HG02759 (cell line): ENCODE measurements around the gene ASB5.
"Not testable (repeated sequence)": the region's sequence is repeated elsewhere in the genome, so short reads cannot be mapped to it uniquely, and the experiment has no call there.

Source experiments
- ATAC-seq: cut with Tn5 transposase; IDR thresholded peaks from one replicate; pipeline ENCODE4 v1.9.1; 2021; ENCODE audit warnings: mild to moderate bottlenecking, moderate library complexity; ENCODE audit not compliant: unreplicated experiment

ASB5 gene

DNA sequence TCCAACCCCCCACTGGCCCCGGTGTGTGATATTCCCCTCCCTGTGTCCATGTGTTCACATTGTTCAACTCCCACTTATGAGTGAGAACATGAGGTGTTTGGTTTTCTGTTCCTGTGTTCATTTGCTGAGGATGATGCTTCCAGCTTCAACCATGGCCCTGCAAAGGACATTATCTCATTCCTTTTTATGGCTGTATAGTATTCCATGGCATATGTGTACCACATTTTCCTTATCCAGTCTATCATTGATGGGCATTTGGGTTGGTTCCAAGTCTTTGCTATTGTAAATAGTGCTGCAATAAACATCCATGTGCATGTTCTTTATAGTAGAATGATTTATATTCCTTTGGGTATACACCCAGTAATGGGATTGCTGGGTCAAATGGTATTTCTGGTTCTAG is 10.5 kb upstream of the ASB5 start:
- ATAC-seq = not testable (repeated sequence)

DNA sequence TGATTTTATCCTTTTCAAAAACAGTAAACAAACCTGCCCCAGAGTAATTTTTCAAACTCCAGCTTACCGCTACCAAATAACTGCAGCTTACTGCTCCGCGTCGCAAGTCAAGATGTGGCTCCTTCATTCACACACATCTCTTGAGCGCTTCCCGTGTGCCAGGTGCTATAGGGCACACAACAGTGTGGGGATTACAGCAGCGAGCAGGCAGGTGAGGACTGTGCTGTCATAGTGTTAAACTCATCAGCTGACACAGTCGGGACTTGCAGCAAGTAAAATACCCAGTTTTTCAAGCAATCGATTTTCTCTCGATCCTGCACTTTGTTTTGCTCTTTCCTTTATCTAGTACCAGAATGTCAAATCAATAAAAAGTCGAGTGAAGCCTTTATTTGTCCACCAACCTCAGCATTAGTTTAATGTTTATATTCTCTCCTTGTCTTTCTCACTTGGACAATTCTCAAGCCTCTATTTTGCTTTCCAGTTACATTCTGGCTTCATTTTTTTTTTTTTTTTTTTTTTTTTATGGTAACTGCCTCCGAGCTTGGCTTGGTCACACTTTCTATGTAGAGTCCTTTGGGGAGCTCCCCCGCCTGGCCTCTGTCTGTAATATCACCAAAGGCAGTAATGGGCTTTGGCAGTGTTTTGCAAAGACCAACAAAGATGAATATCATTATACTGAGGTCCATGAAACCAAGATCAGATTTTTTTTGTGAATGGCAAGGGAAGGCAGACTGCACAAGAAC is 8.3 kb upstream of the ASB5 start:
- peak; percentile 91 for ATAC-seq

DNA sequence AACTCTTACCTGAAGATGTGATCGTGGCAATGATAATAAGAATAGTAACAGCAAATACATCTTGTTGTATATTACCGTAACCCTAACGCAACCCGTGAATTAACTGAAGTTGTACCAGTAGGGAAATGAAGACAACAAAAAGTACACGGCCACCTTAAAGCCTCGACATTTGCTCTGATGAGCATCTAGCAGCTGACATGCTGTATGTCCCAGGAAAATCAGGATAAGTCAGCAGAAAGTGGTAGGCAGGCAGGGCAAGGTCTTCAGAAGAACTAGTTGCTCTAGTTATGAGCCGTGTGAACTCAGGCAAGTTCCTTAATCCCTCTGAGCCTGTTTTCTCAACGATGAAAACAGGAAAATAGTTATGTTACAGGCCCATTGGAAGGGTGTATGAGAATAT is 7.7 kb upstream of the ASB5 start:
- ATAC-seq = no peak

DNA sequence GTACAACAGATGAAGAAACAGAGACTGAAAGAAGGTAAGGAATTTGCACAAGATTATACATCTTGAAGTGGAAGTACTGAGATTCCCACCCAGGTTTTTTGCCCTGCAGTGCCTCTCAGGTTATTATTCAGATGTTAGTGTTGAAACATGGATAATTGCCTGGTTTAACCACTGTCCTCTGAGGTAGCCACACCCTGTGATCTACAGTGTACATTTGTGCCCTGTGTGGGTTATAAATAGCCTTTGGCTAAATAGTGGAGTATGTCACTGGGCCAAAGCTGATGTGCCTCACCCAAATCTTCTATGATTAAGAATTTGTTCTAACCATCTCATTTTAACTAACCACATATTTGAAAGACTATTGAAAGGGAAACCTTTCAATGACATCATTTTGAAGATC is 5.4 kb upstream of the ASB5 start:
- no peak for ATAC-seq

DNA sequence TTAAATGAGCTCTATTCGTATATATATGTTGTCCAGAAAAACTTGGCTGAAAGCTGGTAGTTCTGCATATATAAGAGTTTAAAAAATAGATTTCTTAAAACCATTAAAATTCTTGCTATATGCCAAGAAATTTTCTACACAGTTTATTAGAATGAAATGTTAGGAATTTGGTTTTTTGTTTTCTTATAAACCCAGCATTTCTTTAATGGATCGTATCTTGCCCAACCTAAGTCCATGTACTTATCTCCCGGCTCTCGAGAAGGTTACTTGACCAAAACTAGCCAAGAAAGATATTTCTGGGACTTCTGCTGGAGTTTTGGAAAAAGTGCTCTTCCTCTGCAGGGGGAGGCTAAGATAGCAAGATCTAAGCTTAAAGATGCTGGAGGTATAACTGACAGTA is 4.7 kb upstream of the ASB5 start:
- ATAC-seq = no peak

DNA sequence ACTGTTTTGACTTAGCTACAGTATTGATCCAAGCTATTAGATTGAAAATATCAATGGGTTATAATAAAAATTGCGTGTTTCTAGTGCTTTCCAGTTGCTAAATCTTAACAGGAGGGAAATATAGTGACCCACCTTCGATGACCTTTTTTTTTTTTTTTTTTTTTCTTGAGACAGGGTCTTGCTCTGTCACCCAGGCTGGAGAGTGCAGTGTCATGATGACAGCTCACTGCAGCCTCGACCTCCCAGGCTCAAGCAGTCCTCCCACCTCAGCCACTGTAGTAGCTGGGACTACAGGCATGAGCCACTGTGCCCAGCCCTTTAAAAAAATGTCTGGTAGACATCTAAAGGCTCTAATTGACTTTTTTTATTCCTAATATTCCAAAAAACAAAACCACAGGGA is 3.8 kb upstream of the ASB5 start:
- no peak for ATAC-seq

DNA sequence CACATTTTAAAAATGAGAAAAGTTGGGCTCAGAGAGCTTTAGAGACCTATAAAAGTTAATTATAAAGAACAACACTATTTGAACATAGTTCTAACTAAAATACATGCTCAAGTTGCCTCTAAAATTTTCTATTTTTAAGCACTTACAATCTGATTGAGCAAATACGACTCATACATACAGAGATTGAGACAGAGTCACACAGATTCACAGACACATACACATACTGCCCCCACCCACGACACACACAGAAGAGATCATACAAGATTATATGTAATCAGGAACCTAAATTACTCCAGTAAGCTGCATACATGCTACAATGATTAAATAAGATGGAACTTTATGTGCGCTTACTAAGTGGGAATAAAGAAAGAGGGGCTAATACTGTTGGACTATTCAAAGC is 2.7 kb upstream of the ASB5 start:
- no peak for ATAC-seq

DNA sequence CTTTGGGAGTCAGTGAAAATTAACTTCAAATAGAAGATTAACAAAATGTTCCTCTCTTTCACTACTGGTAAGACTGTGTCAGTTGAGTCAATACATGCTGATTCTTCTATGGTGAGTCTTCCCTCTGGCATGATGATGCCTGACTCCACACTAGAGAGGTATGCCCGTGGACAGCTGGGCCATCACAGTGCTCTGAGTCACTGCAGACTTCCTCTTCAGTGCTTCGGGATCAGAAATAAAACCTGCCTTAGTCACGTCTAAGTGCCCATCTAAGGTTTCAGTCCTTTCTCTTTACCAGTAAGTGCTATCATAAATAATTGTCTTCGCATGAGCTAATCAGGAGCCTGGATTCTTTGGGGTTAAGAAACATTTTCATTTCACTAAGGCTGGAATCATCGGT is 1.6 kb upstream of the ASB5 start:
- no peak for ATAC-seq

DNA sequence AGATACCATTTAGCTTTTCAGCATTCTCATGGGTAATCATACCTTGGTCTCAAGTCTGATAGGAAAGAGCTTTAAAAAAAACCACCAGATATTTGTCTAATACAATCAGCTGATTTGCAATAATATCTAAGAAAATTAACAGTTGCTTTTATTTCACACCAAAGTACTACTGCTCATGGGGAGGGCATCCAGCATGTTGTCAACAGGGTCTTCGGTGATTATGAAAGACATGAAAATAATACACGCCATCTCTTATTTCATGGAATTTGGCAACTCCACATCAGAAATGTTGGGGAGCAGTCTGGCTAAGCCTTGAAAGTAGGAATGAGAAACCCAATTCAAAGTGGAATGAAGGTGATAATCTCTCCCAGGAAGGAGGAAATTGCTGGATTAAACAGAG is 3.0 kb downstream of the ASB5 start:
- no peak for ATAC-seq

DNA sequence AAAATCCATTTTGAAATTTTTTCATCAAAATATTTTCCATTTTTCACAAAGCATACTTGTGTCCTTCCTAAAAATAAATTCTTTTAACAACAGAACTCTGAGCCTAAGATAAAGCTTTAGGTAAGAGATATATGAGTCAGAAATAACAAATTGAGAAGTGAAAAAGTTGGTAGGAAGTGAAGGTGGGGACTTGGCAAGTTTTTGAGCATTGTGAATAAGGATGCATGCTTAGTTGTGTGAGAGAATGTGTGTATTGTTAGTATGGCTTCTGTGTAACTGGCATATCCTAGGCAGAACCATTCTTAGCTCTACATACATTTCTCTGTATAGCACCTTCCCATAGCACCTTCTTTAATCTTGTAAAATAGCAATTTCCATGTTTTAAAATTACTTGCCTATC is 6.8 kb downstream of the ASB5 start:
- no peak for ATAC-seq

DNA sequence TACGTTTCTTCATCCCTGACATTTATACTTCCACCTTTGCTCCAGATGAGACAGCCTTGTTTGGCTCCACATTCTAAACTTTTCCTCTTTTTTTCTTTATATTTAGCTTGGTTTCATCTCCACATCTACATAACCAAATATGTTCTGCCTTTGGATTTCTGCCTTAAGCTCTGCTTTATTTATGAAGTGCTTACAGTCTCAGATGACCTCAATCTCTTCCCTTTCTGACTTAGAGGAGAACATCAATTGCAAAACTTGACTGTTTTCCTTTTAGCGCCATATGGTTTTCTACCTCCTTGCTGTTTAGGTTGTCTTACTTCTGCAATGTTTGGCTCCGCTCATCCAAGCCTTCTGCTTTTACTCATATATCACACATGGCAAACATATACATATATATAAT is 7.5 kb downstream of the ASB5 start:
- no peak for ATAC-seq

DNA sequence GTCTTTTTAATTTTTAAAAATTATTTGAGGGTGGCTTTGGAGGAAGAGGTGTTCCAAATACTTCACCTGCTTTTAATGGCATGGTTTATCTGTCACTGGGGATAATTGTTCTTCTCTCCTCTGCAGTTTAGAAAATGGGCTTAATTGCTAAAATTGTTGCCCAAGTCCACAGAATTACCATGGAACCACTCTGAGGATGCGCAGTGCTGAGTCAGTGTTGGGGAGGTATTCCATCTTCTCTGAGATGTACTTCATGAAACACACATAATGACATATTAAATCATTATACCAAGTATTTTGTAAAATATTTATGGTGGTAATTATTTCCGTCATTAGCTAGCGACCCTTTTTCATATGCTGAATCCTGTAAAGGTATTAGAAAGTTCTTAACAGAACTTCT is 8.0 kb downstream of the ASB5 start:
- ATAC-seq = no peak

DNA sequence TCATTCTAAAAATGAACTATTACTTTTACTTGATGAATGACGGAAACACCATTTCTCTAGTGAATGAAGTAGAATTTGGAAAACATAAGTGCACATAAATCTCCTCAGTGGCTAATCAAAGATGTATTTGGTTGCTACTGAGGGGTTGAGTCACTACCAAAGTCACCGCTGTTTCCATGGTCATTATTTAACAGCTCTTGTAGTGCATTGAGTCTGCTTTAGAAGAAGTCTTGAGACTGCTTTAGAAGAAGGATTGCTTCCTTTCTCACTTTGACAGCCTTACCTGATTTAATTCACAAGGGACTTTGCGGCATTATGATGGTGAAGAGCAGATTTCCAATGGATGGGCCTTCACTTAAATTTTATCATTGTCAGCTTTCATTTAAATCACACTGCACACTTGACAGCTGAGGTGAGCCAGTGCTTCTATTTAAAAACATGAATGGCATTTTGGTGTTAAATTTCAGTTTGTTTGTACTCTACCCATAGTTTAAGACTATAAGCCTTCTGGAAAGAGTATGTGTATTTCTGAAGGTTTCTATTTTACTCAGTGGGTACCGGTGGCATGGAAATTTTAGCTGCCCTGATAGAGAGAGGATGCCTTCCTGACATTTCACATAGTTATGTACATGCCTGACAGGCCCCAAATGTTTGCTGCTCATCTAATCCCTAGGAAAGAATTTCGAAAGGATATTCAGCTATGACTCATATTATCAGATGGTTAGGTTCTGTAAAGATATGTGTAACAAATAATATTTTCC is 9.5 kb downstream of the ASB5 start:
- ATAC-seq = no peak

DNA sequence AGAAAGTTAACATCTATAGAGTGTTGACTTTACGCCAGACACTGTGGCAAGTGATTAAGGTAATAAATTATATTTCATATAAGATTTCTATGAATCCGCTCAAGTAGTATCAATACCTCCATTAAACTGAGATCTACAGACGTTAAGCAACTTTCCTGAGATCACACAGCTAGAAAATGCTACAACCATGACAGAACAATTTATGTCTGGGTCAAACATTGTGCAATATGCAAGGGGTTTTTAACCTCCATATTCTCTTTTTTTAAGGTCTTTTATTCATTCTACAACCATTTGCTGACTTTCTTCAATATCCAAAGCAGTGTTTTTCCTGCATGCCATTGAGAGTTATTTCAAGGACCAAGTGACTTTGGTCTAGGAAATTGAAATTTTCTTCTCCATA is 10.9 kb downstream of the ASB5 start:
- no peak for ATAC-seq

DNA sequence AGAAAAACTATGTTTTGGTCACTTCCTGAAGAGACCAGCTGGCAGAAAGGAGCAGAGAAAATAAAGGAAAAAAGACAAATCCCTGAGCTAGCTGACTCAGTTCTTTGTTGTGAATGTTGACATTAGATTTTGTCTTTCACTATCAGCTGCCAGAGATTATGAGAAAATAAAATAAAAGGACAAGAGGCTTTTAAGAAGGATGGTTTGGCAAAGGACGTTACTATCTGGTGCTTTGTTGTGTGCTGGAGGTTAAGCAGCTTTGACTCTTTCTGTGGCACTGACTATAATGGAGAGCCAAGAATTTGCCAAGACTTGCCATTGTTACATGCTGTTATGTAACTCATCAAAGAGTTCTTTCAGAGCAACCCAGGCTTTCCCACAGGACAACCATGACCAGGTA is 12.1 kb downstream of the ASB5 start:
- no peak for ATAC-seq

DNA sequence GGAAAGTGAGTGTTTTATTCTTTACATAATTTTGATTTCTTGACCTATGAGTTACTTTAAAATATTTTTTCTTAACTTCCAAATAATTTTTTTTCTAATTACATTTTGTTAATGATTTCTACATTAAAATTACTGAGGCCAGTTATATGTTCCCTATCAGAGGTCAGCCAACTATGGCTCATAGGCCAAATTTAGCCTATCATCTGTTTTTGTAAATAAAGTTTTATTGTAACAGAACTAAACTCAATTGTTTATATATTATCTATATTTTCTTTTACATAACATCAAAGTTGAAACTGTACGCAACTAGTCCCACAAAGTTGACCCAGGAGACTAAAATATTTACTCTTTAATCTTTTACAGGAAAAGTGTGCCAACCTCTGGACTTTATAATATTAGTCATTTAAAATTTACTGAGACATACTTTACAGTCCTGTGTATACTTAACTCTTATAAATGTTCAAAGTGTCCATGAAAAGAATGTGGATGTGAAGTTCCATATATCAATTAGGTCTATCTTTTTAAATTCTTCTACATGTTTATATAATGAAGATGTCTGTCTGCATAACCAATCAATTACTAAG is 26.2 kb downstream of the ASB5 start:
- no peak for ATAC-seq

DNA sequence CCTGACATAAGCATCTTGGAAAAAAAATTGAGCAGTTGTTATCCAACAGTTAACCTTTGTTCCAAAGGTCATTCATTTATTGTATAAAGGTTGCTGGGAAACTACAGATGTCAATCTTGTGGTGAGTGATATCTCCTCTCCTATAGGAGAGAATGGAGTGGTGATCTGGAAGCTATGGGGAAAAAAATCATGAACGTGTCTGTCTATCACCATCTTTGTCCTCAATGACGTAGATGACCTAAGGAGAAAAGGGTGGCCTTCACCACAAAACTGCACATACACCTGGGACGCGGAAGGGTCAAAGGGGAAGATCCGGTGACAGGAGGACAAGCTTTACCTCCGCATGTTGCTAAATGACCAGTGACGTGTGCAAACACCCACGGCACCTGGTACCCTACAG is 27.3 kb downstream of the ASB5 start:
- ATAC-seq = no peak

DNA sequence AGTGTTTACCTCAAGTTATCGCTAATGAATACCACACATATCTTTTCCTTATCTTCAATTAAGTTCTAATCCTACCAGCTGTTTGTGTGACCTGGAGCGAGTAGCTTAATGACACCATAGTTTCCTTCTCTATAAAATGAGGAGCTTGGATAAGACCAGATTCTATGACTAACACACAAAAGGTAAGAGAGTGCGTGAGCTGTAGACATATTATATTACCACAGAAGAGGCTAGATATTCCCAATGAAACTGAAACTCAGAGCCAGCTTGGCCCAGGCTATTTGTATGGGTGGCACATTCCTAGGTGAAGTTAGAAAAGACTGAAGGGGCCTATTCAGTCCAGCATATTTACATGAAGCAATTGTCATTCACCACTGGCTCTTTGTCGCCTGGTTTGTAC is 30.2 kb downstream of the ASB5 start:
- ATAC-seq = no peak

DNA sequence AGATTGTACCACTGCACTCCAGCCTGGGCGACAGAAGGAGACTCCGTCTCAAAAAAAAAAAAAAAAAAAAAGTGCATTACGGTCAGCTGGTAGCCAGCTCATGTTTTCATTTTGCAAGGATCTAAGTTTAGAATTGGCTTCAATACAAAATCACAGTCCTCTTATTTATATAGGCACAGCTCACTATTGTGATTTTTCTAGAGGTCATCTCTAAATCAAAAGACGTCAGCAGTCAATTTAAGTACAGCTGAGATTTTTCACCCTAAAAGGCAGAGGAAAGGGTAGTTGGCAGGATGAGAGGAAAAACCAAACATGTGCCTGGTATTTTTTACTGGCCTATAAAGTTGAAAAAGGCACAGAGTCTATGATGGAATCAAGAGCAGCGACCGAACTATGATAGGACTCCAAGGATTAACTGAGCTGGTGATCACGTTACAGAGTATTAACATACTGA is 30.8 kb downstream of the ASB5 start:
- no peak for ATAC-seq

DNA sequence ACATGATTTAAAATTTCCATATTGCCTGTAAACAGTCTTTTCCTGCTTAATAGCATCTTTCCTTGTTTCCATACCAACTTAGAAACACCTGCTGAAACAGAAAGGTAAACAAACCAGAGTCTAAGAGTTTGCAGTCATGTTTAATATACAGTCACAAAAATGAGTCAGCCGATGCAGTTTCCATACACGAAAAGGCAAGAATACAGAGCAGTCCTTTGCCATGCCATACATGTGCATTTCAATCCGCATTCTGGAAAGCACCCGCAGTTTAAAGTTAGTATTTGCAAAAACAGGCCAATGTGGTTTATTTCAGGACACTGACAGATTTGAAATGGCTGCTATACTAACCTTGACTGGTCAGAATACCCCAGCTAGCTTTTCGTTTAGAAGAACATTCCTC is 32.1 kb downstream of the ASB5 start:
- ATAC-seq = no peak

DNA sequence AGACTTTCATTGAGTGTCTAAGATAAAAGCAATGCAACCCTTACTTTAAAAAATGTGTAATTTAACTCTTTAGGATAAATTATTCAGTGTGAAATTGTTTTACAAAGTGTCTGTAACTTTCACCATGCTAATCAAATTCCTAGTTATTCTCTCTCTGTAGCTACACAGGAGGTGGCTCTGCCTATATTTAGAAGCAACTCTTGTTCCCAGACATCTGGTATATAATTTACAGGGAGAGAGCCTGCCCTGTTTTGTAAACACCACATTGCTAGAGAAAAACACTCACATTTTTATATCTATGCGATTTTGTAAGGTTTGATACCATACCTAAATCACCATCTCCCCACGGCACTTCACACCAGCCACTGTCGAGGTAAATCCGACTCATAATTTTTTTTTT is 38.2 kb downstream of the ASB5 start:
- ATAC-seq = no peak

DNA sequence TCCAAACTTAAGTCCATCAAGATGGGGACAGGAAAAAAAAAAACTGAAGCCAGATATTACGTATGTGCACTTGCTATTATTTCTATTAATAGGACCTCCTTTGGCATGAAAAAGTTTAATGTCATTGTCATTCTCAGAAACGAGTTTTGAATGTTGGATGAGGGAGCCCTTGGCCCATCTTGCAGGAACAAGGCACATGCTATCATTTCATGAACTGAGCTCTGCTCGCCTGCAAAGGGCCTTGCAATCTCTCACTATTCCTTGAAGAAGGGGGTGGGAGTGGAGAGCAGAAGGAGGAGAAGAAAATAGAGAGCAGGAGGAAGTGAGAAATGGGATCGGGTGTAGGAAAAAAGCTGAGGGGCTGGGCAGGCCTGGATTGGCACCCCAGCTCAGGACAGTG is 39.4 kb downstream of the ASB5 start:
- ATAC-seq = no peak
